GM12872 (cell line): ENCODE data around the gene ZNF664.

ENCODE experiments used
- TF ChIP-seq, protein P1 (sequence below): IDR thresholded peaks from 3 replicates; pipeline ENCODE4 v1.5.1; 2011; ENCODE audit warnings: low read depth, mild to moderate bottlenecking, low read length, moderate library complexity; ENCODE audit not compliant: insufficient read depth

ZNF664 gene

DNA sequence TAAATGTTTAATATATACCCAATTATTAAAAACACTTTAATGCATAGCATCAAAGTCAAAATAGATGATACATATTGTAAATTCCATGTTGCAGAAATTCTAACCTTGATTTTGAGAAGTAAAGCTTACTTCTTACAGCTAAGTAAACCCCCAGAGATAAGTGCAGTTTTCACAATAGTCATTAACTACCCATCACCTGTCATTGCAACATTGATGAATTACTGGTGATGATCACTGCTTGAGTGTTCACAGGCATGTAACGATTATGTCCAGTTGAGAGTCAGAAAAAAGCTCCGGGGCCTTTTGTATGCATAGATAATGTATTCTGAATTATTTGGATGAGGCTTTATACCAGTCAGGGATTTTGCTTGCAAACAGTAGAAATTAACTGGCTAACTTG, 67.7 kb downstream of the ZNF664 start:
- TF ChIP-seq, protein P1, sequence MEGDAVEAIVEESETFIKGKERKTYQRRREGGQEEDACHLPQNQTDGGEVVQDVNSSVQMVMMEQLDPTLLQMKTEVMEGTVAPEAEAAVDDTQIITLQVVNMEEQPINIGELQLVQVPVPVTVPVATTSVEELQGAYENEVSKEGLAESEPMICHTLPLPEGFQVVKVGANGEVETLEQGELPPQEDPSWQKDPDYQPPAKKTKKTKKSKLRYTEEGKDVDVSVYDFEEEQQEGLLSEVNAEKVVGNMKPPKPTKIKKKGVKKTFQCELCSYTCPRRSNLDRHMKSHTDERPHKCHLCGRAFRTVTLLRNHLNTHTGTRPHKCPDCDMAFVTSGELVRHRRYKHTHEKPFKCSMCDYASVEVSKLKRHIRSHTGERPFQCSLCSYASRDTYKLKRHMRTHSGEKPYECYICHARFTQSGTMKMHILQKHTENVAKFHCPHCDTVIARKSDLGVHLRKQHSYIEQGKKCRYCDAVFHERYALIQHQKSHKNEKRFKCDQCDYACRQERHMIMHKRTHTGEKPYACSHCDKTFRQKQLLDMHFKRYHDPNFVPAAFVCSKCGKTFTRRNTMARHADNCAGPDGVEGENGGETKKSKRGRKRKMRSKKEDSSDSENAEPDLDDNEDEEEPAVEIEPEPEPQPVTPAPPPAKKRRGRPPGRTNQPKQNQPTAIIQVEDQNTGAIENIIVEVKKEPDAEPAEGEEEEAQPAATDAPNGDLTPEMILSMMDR = no peak

- TF ChIP-seq, protein P1 = no peak
Measured at GRCh38 chr12:124041907-124042306, 68.9 kb downstream of the ZNF664 start.

- TF ChIP-seq, protein P1 = no peak
Measured at GRCh38 chr12:124044021-124044420, 71.0 kb downstream of the ZNF664 start.

GRCh38 chr12:124044809-124045321, 71.8 kb downstream of the ZNF664 start:
- TF ChIP-seq, protein P1 = no peak

DNA sequence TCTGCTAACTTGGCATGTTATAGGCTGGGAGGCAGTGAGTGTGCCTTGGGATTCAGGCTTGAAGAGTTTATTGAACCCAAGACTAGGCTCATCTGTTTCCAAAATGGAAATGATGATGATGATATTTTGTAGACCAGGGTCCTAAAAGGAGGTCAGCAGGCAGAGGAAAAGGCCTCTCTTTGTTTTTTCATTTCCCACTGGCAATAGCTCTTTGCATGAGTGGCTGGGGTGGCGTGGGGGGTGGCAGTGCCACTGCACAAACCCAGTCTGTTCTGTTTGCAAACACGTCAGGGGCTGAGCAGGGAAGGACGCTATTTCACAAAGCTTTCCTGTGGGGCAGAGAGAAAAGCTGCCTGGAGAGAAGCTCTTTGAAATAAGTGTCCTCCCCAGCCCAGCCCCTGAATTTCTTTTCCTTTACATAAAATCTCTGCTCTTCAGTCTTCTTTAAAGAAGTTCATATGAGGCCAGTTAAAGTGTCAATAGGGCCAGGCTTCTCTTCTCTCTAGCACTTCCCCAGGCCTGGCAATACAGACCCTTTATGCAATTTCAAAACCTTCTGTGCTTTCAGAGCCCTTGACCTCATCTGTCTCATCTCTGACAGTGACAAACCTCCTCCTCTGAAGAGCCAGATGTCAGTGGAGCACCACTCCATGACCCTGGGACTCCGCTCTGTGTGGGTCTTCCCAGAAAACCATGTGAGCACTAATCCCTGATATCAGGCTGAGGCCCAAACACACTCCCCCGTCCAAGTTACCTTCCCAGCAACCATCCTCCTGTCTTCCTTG, 72.8 kb downstream of the ZNF664 start:
- TF ChIP-seq, protein P1 = no peak

- TF ChIP-seq, protein P1 = no peak
Measured at GRCh38 chr12:124046456-124046740, 73.4 kb downstream of the ZNF664 start.

DNA sequence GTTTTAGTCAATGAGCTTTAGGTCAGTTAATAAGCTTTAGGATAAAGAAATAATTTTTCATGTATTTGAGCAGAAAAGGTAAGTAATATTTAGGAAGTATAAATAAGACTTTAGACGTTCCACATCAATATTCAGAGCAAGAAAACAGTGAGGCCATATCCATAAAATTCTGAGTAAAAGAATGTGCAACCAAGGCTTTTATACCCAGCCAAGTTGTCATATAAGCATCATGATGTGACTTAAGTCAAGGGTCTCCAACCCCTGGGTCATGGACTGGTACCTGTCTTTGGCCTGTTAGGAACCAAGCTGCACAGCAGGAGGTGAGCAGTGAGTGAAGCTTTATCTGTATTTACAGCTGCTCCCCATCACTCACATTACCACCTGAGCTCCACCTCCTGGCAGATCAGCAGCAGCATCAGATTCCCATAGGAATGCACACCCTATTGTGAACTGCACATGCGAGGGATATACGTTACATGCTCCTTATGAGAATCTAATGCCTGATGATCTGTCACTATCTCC, 74.1 kb downstream of the ZNF664 start:
- TF ChIP-seq, protein P1 = no peak
